SK-N-SH (cell line): Measurements from ENCODE around the gene GRM1. TPM values are rescaled to one million over a fixed set of nuclear protein-coding genes. Genes with fewer than 3 reads are reported as not detected.

Source experiments
- CTCF ChIA-PET: fragments of 300-600, 350-600 bp; formaldehyde crosslinking; extraction: SDS; loops from one replicate; lab custom pipeline; 2021; lab: Yijun Ruan, JAX
- POLR2A ChIA-PET: fragments of 350-600 bp; sonication (Branson Sonifier 250); formaldehyde crosslinking; extraction: SDS; loops from one replicate; lab custom pipeline; 2020; ENCODE audit warnings: antibody characterized with exemption, inconsistent platforms; lab: Yijun Ruan, JAX
- DNase-seq: peaks from one replicate; pipeline ENCODE4 v3.0.0; 2012
- H2AFZ ChIP-seq: fragments of 200-600 bp; sonication (generic); 2 replicates; pipeline ENCODE4 v1.8.1; 2016; ENCODE audit warnings: antibody characterized with exemption, mild to moderate bottlenecking, low read depth
- H3F3A ChIP-seq: fragments of 200-600 bp; sonication (generic); replicated peaks from 2 replicates; pipeline ENCODE3; 2016; ENCODE audit warnings: antibody characterized with exemption, mild to moderate bottlenecking; ENCODE audit not compliant: insufficient read depth
- H3K27ac ChIP-seq, 2 experiments: fragments of 200-500 bp in 1 of 2; fragments of 200-600 bp in 1 of 2; sonication (Bioruptor generic) in 1 of 2; sonication (generic), shearing (Covaris generic) in 1 of 2; 2 replicates each; pipeline versions ENCODE4 v1.5.1 to v1.6.1; 2014 to 2016; ENCODE audit warnings: low read depth in 2 of 2, inconsistent platforms in 1 of 2, low read length in 1 of 2, mild to moderate bottlenecking in 1 of 2, mixed read lengths in 1 of 2
- H3K27me3 ChIP-seq: fragments of 200-600 bp; sonication (generic), shearing (Covaris generic); 2 replicates; pipeline ENCODE4 v1.6.1; 2016; ENCODE audit warnings: mixed run types; ENCODE audit not compliant: insufficient read depth
- H3K36me3 ChIP-seq, 2 experiments: fragments of 200-500 bp in 1 of 2; fragments of 200-600 bp in 1 of 2; sonication (Bioruptor generic) in 1 of 2; sonication (generic) in 1 of 2; replicated peaks in 1 of 2; 2 replicates each; pipeline versions ENCODE3 to v1.5.1; 2014 to 2016; ENCODE audit warnings: low read length in 1 of 2, mild to moderate bottlenecking in 1 of 2; ENCODE audit not compliant: insufficient read depth in 2 of 2, control insufficient read depth in 1 of 2
- H3K4me1 ChIP-seq, 2 experiments: fragments of 200-500 bp in 1 of 2; fragments of 200-600 bp in 1 of 2; sonication (Bioruptor generic) in 1 of 2; sonication (generic), shearing (Covaris generic) in 1 of 2; 2 replicates each; pipeline versions ENCODE4 v1.5.1 to v1.6.1; 2014 to 2016; ENCODE audit warnings: low read depth in 1 of 2, low read length in 1 of 2, mixed run types in 1 of 2; ENCODE audit not compliant: insufficient read depth in 2 of 2, control insufficient read depth in 1 of 2
- H3K4me2 ChIP-seq: fragments of 200-600 bp; sonication (generic), shearing (Covaris generic); 2 replicates; pipeline ENCODE4 v1.6.1; 2017; ENCODE audit warnings: mixed run types
- H3K4me3 ChIP-seq, 2 experiments: fragments of 200-500 bp in 1 of 2; fragments of 200-600 bp in 1 of 2; sonication (Bioruptor generic) in 1 of 2; sonication (generic), shearing (Covaris generic) in 1 of 2; 2 replicates each; pipeline versions ENCODE4 v1.5.1 to v1.8.1; 2014 to 2016; ENCODE audit warnings: low read depth in 2 of 2, inconsistent platforms in 1 of 2, low read length in 1 of 2, mild to moderate bottlenecking in 1 of 2, mixed read lengths in 1 of 2, moderate library complexity in 1 of 2
- H3K79me2 ChIP-seq: fragments of 200-600 bp; sonication (generic); 2 replicates; pipeline ENCODE4 v1.8.1; 2017; ENCODE audit warnings: mild to moderate bottlenecking; ENCODE audit not compliant: insufficient read depth
- H3K9ac ChIP-seq: fragments of 200-600 bp; sonication (generic); 2 replicates; pipeline ENCODE4 v1.6.1; 2017; ENCODE audit warnings: mixed run types
- H3K9me2 ChIP-seq: fragments of 200-600 bp; sonication (generic); 2 replicates; pipeline ENCODE4 v1.6.1; 2017; ENCODE audit warnings: mixed run types
- H3K9me3 ChIP-seq: fragments of 200-600 bp; sonication (generic); 2 replicates; pipeline ENCODE4 v1.6.1; 2017; ENCODE audit warnings: mixed run types, mild to moderate bottlenecking, moderate library complexity
- H4K20me1 ChIP-seq: fragments of 200-600 bp; sonication (generic); 2 replicates; pipeline ENCODE4 v1.6.1; 2017; ENCODE audit warnings: mild to moderate bottlenecking, mixed run types; ENCODE audit not compliant: insufficient read depth
- CHD2 ChIP-seq: fragments of 150-350 bp; IDR thresholded peaks from 2 replicates; pipeline ENCODE4 v1.6.1; 2018; ENCODE audit warnings: low read length; ENCODE audit not compliant: partially characterized antibody
- CTCF ChIP-seq: fragments of 200-600 bp; sonication (generic); IDR thresholded peaks from 2 replicates; pipeline ENCODE4 v1.6.1; 2017; ENCODE audit warnings: antibody characterized with exemption, mild to moderate bottlenecking, moderate library complexity
- ELF1 ChIP-seq: IDR thresholded peaks from 2 replicates; pipeline ENCODE4 v1.4.0; 2012
- EZH2phosphoT487 ChIP-seq: fragments of 200-600 bp; sonication (generic); IDR thresholded peaks from 2 replicates; pipeline ENCODE4 v1.6.1; 2017; ENCODE audit warnings: low read depth, mixed run types, mild to moderate bottlenecking, antibody characterized with exemption, moderate library complexity, borderline replicate concordance
- GATA2 ChIP-seq: sonication (generic); formaldehyde crosslinking; IDR thresholded peaks from 2 replicates; pipeline ENCODE4 v1.5.0; 2020; ENCODE audit warnings: mild to moderate bottlenecking, missing genetic modification reagents
- JUND ChIP-seq: IDR thresholded peaks from 2 replicates; pipeline ENCODE4 v1.4.0; 2012
- MEF2A ChIP-seq: IDR thresholded peaks from 2 replicates; pipeline ENCODE4 v1.4.0; 2012; ENCODE audit warnings: low read depth, borderline replicate concordance
- REST ChIP-seq: IDR thresholded peaks from 2 replicates; pipeline ENCODE4 v1.6.1; 2012; ENCODE audit warnings: mild to moderate bottlenecking, low read depth, low read length, moderate library complexity
- RXRA ChIP-seq: IDR thresholded peaks from 2 replicates; pipeline ENCODE4 v1.4.0; 2012; ENCODE audit warnings: low read depth, mild to moderate bottlenecking, borderline replicate concordance
- SMC3 ChIP-seq: IDR thresholded peaks from 2 replicates; pipeline ENCODE4 v1.6.1; 2012; ENCODE audit warnings: low read depth, low read length, improper control_type of control experiment
- USF1 ChIP-seq: IDR thresholded peaks from 2 replicates; pipeline ENCODE4 v1.4.0; 2012; ENCODE audit warnings: low read depth, borderline replicate concordance
- USF2 ChIP-seq: fragments of 150-350 bp; IDR thresholded peaks from 2 replicates; pipeline ENCODE4 v1.6.1; 2017; ENCODE audit warnings: antibody characterized with exemption, low read length, low read depth, borderline replicate concordance
- YY1 ChIP-seq: IDR thresholded peaks from 2 replicates; pipeline ENCODE4 v1.4.0; 2012; ENCODE audit warnings: low read depth, mild to moderate bottlenecking
- ZBTB33 ChIP-seq: IDR thresholded peaks from 2 replicates; pipeline ENCODE4 v1.4.0; 2012; ENCODE audit warnings: low read depth, borderline replicate concordance
- WGBS: methylation state at CpG from one replicate; pipeline ENCODE4 v1.1.6; 2017; ENCODE audit warnings: low lambda C conversion rate; 5-methylcytosine and 5-hydroxymethylcytosine counted together
- polyA plus RNA-seq, 3 experiments: library from polyadenylated mRNA; depleted of rRNA; stranded (reverse); fragments of >200 nt; gene quantifications; 2 replicates each; pipeline ENCODE4 v1.2.3, GENCODE V29; 2012

Gene GRM1
- polyA plus RNA-seq, 1 of the 3 experiments (the other 2 are of a cell fraction), result 0.05 TPM

GRCh38 chr6:146301764-146302163 lies 272.9 kb downstream of the GRM1 start:
- H3K9ac ChIP-seq, result no peak overlapping the region
- no peaks in the 10 kb centered on the region for H4K20me1 ChIP-seq
- H3K4me2 ChIP-seq, result no peak overlapping the region
- no peak overlapping the region for H3K4me3 ChIP-seq
- H3K79me2 ChIP-seq, result no peaks in the 10 kb centered on the region
- H3K9me3 ChIP-seq, result no peaks in the 10 kb centered on the region
- H3K27me3 ChIP-seq, result no peaks in the 10 kb centered on the region
- ChIA-PET POLR2A (no interaction called here), CTCF (no interaction called here)
- WGBS, result 66% methylated on average over 3 of the region's 3 CpGs
- no peaks in the 10 kb centered on the region for H3K9me2 ChIP-seq
- no peak for TF ChIP-seq USF2
- no peak for TF ChIP-seq CHD2
- TF ChIP-seq RXRA, result no peak
- TF ChIP-seq JUND, result no peak
- TF ChIP-seq SMC3, result no peak
- no peak for TF ChIP-seq USF1
- no peak for TF ChIP-seq CTCF
- TF ChIP-seq ZBTB33, result no peak
- TF ChIP-seq YY1, result no peak
- no peak for TF ChIP-seq REST
- TF ChIP-seq MEF2A, result no peak
- TF ChIP-seq ELF1, result no peak
- no peak for TF ChIP-seq EZH2phosphoT487
- TF ChIP-seq GATA2 (CRISPR knock-in tag), result no peak
- H3F3A ChIP-seq, result no peaks in the 10 kb centered on the region
- no peak overlapping the region for H2AFZ ChIP-seq
- no peak overlapping the region for H3K27ac ChIP-seq
- H3K4me1 ChIP-seq, result peaks cover 0 to 8% of the 10 kb centered on the region in 2 experiments; a peak in 2 of 4 replicates
- no peaks in the 10 kb centered on the region for H3K36me3 ChIP-seq
- DNase-seq, result no peak
